ENCODE data around the gene LRRC14B.
A peak's percentile ranks its signal among the peaks of the same experiment; 100 is the strongest.
"Not testable (repeated sequence)": the region's sequence is repeated elsewhere in the genome, so short reads cannot be mapped to it uniquely, and the experiment has no call there.

LRRC14B gene

GRCh38 chr5:218457-219291 is 27.4 kb downstream of the LRRC14B start:
- H3K79me2 ChIP-seq: peaks cover 26% of the 10 kb centered on the region
- no peak for TF ChIP-seq CTCF (IDR thresholded peaks at IDR 0.05)
- H3K4me1 ChIP-seq: peaks cover 6% of the 10 kb centered on the region
- peak overlapping the region; percentile 71 for H3K4me2 ChIP-seq (ENCODE audit: low read length)
- no peaks in the 10 kb centered on the region for H3K27me3 ChIP-seq (ENCODE audit: control insufficient read depth, insufficient read depth, low read length)
- peak overlapping the region; percentile 87 for H3K27ac ChIP-seq
- H3K9me3 ChIP-seq (ENCODE audit: control insufficient read depth, low read length): no peaks in the 10 kb centered on the region
- H3K36me3 ChIP-seq (ENCODE audit: control insufficient read depth, insufficient read depth, low read length): no peaks in the 10 kb centered on the region
- peak overlapping the region; percentile 89 for H3K9ac ChIP-seq
- peak overlapping the region; percentile 74 for H3K4me3 ChIP-seq (ENCODE audit: low read depth, low read length)
- H2AFZ ChIP-seq: peak overlapping the region; percentile 96

- Histone ChIP-seq H3K4me1 (peaks cover 6% of the 10 kb centered on the region), H3K27ac (no peak overlapping the region), H3K4me2 (ENCODE audit: low read length) (peak overlapping the region; percentile 71), H3K36me3 (ENCODE audit: control insufficient read depth, insufficient read depth, low read length) (no peaks in the 10 kb centered on the region), H3K9me3 (ENCODE audit: control insufficient read depth, low read length) (no peaks in the 10 kb centered on the region), H2AFZ (no peak overlapping the region), H3K4me3 (ENCODE audit: low read depth, low read length) (peak overlapping the region; percentile 74), H3K9ac (no peak overlapping the region), H3K27me3 (ENCODE audit: control insufficient read depth, insufficient read depth, low read length) (no peaks in the 10 kb centered on the region), H3K79me2 (peaks cover 23% of the 10 kb centered on the region)
- no peak for TF ChIP-seq CTCF (IDR thresholded peaks at IDR 0.05)
Observed at GRCh38 chr5:219460-219863, 28.2 kb downstream of the LRRC14B start.

- H3K79me2 ChIP-seq: peaks cover 26% of the 10 kb centered on the region
- H3K36me3 ChIP-seq (ENCODE audit: control insufficient read depth, insufficient read depth, low read length): no peaks in the 10 kb centered on the region
- H3K4me3 ChIP-seq (ENCODE audit: low read depth, low read length): peak overlapping the region; percentile 74
- H3K27me3 ChIP-seq (ENCODE audit: control insufficient read depth, insufficient read depth, low read length): no peaks in the 10 kb centered on the region
- H3K4me2 ChIP-seq (ENCODE audit: low read length): peak overlapping the region; percentile 71
- H3K27ac ChIP-seq: no peak overlapping the region
- TF ChIP-seq CTCF (IDR thresholded peaks at IDR 0.05): no peak
- H3K4me1 ChIP-seq: peaks cover 6% of the 10 kb centered on the region
- no peak overlapping the region for H3K9ac ChIP-seq
- H2AFZ ChIP-seq: no peak overlapping the region
- H3K9me3 ChIP-seq (ENCODE audit: control insufficient read depth, low read length): no peaks in the 10 kb centered on the region
Observed at GRCh38 chr5:219991-220390, 28.7 kb downstream of the LRRC14B start.

GRCh38 chr5:222951-223715 is 31.8 kb downstream of the LRRC14B start:
- H3K4me2 ChIP-seq (ENCODE audit: low read length); H3K27ac ChIP-seq; H2AFZ ChIP-seq; H3K9me3 ChIP-seq (ENCODE audit: control insufficient read depth, low read length); H3K9ac ChIP-seq; H3K4me1 ChIP-seq; H3K27me3 ChIP-seq (ENCODE audit: control insufficient read depth, insufficient read depth, low read length); H3K4me3 ChIP-seq (ENCODE audit: low read depth, low read length); H3K36me3 ChIP-seq (ENCODE audit: control insufficient read depth, insufficient read depth, low read length): not testable (repeated sequence)
- H3K79me2 ChIP-seq: peaks cover 20% of the 10 kb centered on the region

GRCh38 chr5:223791-224190 is 32.5 kb downstream of the LRRC14B start:
- H3K27ac ChIP-seq: no peak overlapping the region
- H3K79me2 ChIP-seq: peaks cover 16% of the 10 kb centered on the region
- H3K36me3 ChIP-seq (ENCODE audit: control insufficient read depth, insufficient read depth, low read length): no peaks in the 10 kb centered on the region
- no peaks in the 10 kb centered on the region for H3K27me3 ChIP-seq (ENCODE audit: control insufficient read depth, insufficient read depth, low read length)
- no peak overlapping the region for H3K4me2 ChIP-seq (ENCODE audit: low read length)
- H3K4me3 ChIP-seq (ENCODE audit: low read depth, low read length): no peak overlapping the region
- H3K9ac ChIP-seq: no peak overlapping the region
- H3K9me3 ChIP-seq (ENCODE audit: control insufficient read depth, low read length): no peaks in the 10 kb centered on the region
- H2AFZ ChIP-seq: no peak overlapping the region
- H3K4me1 ChIP-seq: peaks cover 6% of the 10 kb centered on the region
- TF ChIP-seq CTCF (IDR thresholded peaks at IDR 0.05): no peak

Data from parathyroid adenoma (tissue), 2 donors.